CD14-positive monocyte (primary cell): ENCODE measurements around the gene CCDC197. TPM values are rescaled to one million over a fixed set of nuclear protein-coding genes. Genes with fewer than 3 reads are reported as not detected.

Experiments used
- DNase-seq, 3 donors: peaks; one replicate each; pipeline ENCODE4 v3.0.0-alpha.2; 2011 to 2022
- H2AFZ ChIP-seq: 2 replicates; pipeline ENCODE4 v1.6.0; 2012; ENCODE audit warnings: mild to moderate bottlenecking, low read depth, low read length, inconsistent platforms; ENCODE audit not compliant: insufficient read depth, poor library complexity, severe bottlenecking
- H3K27ac ChIP-seq, 2 donors: 1 replicate in 1 of 2; 2 replicates in 1 of 2; pipeline ENCODE4 v1.5.1; 2012 to 2013; ENCODE audit warnings: low read length in 2 of 2, control low read depth in 1 of 2, inconsistent platforms in 1 of 2, low read depth in 1 of 2, mild to moderate bottlenecking in 1 of 2
- H3K27me3 ChIP-seq, 2 donors: one replicate each; pipeline versions ENCODE4 v1.6.0 to v1.6.1; 2011 to 2013; ENCODE audit warnings: low read length in 2 of 2; ENCODE audit not compliant: control insufficient read depth in 2 of 2, insufficient read depth in 2 of 2
- H3K36me3 ChIP-seq, 2 donors: replicated peaks in 1 of 2; 1 replicate in 1 of 2; 2 replicates in 1 of 2; pipeline versions ENCODE4 v1.5.1 to v1.6.1; 2012 to 2013; ENCODE audit warnings: low read length in 2 of 2, control low read depth in 1 of 2, inconsistent platforms in 1 of 2, mild to moderate bottlenecking in 1 of 2; ENCODE audit not compliant: insufficient read depth in 2 of 2, control insufficient read depth in 1 of 2
- H3K4me1 ChIP-seq, 2 donors: 1 replicate in 1 of 2; 2 replicates in 1 of 2; pipeline versions ENCODE4 v1.5.1 to v1.6.1; 2012 to 2013; ENCODE audit warnings: low read length in 2 of 2, control low read depth in 1 of 2, inconsistent platforms in 1 of 2, mild to moderate bottlenecking in 1 of 2, moderate library complexity in 1 of 2; ENCODE audit not compliant: insufficient read depth in 2 of 2, control insufficient read depth in 1 of 2
- H3K4me2 ChIP-seq: replicated peaks from 2 replicates; pipeline ENCODE3; 2012; ENCODE audit warnings: low read length, moderate library complexity, mild to moderate bottlenecking; ENCODE audit not compliant: poor library complexity, severe bottlenecking; ENCODE audit errors: extremely low read depth
- H3K4me3 ChIP-seq, 3 experiments: fragments of 200-600 bp in 1 of 3; sonication (generic) in 1 of 3; replicated peaks in 1 of 3; 1 replicate in 2 of 3; 2 replicates in 1 of 3; pipeline ENCODE4 v1.5.1; 2011 to 2013; ENCODE audit warnings: low read length in 3 of 3, mild to moderate bottlenecking in 3 of 3, control low read depth in 2 of 3, low read depth in 2 of 3, inconsistent platforms in 1 of 3, moderate library complexity in 1 of 3
- H3K79me2 ChIP-seq: 2 replicates; pipeline ENCODE4 v1.6.0; 2012; ENCODE audit warnings: mild to moderate bottlenecking, control low read depth, inconsistent platforms, low read length, moderate library complexity; ENCODE audit not compliant: insufficient read depth
- H3K9ac ChIP-seq: 2 replicates; pipeline ENCODE4 v1.6.0; 2017; ENCODE audit warnings: low read length, mild to moderate bottlenecking; ENCODE audit not compliant: insufficient read depth, poor library complexity, severe bottlenecking
- H3K9me3 ChIP-seq, 2 donors: replicated peaks in 1 of 2; 1 replicate in 1 of 2; 2 replicates in 1 of 2; pipeline versions ENCODE4 v1.5.1 to v1.6.1; 2012 to 2013; ENCODE audit warnings: low read length in 2 of 2, control low read depth in 1 of 2; ENCODE audit not compliant: control insufficient read depth in 1 of 2, insufficient read depth in 1 of 2
- H4K20me1 ChIP-seq: 2 replicates; pipeline ENCODE4 v1.6.0; 2012; ENCODE audit warnings: mild to moderate bottlenecking, low read length, control low read depth, moderate library complexity; ENCODE audit not compliant: insufficient read depth
- H3K27ac Mint-ChIP-seq, 7 donors: one replicate each; pipeline ENCODE4 v1.8.0; 2020; ENCODE audit warnings: mild to moderate bottlenecking in 7 of 7, mixed read lengths in 7 of 7, moderate library complexity in 6 of 7, inconsistent platforms in 2 of 7
- H3K27me3 Mint-ChIP-seq, 3 donors: one replicate each; pipeline ENCODE4 v1.8.0; 2021 to 2022; ENCODE audit warnings: low read depth in 3 of 3, mild to moderate bottlenecking in 3 of 3, mixed read lengths in 3 of 3, moderate library complexity in 3 of 3, inconsistent platforms in 1 of 3
- H3K36me3 Mint-ChIP-seq, 2 donors: one replicate each; pipeline ENCODE4 v1.8.0; 2020; ENCODE audit warnings: mixed read lengths in 2 of 2, inconsistent platforms in 1 of 2, mild to moderate bottlenecking in 1 of 2
- H3K4me1 Mint-ChIP-seq: one replicate; pipeline ENCODE4 v1.8.0; 2020; ENCODE audit warnings: mild to moderate bottlenecking, mixed read lengths
- H3K4me3 Mint-ChIP-seq, 2 donors: one replicate each; pipeline ENCODE4 v1.8.0; 2020; ENCODE audit warnings: mild to moderate bottlenecking in 2 of 2, mixed read lengths in 2 of 2, moderate library complexity in 1 of 2
- H3K9me3 Mint-ChIP-seq, 7 donors: one replicate each; pipeline ENCODE4 v1.8.0; 2020 to 2022; ENCODE audit warnings: mixed read lengths in 7 of 7, mild to moderate bottlenecking in 6 of 7, moderate library complexity in 6 of 7, inconsistent platforms in 2 of 7
- WGBS: methylation state at CpG from one replicate; pipeline ENCODE4 v1.1.5; 2013; ENCODE audit warnings: missing lambda C conversion rate; ENCODE audit not compliant: insufficient coverage; 5-methylcytosine and 5-hydroxymethylcytosine counted together
- intact Hi-C, 2 donors: fragments of 100-400 bp; cut with micrococcal nuclease; formaldehyde crosslinking; loops; one replicate each; pipeline versions ENCODE4 v1.15.0 to v1.15.1; 2023
- polyA plus RNA-seq, 3 donors: library from polyadenylated mRNA; depleted of rRNA in 1 of 3; unstranded in 2 of 3; stranded (reverse) in 1 of 3; fragments of 300-500 nt in 2 of 3; fragments of >200 nt in 1 of 3; fragmentation: Illumina TruSeq in 2 of 3; gene quantifications; 1 replicate in 2 of 3; 2 replicates in 1 of 3; pipeline ENCODE4 v1.2.3, GENCODE V29; 2012 to 2021
- TF ChIP-seq, protein P1 (sequence below): fragments of 200-600 bp; IDR thresholded peaks from one replicate; pipeline ENCODE4 v1.8.0; 2022; ENCODE audit warnings: antibody characterized with exemption, mild to moderate bottlenecking

CCDC197 gene
- polyA plus RNA-seq, 3 donors, result not detected

DNA sequence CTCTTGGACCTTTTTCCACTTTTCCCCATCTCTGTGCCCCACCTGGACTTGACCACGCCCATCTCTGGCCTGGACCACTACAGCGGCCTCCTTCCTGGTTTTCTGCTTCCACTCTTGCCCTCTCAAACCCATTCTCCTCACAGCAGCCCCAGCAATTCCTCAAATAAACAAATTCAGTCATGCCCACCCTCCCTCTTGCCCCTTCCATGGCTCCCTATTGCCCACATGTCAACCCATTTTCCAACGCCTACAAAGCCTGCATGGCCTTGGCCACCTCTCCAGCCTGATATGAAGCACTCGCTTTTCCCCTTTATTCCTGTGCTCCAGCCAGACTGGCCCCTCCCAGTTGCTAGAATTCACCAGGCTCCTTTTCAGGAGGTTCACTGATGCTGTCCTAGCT, 23.2 kb downstream of the CCDC197 start:
- Histone ChIP-seq H3K27me3 (no peaks in the 10 kb centered on the region), H3K79me2 (no peaks in the 10 kb centered on the region), H3K9ac (no peak overlapping the region), H3K4me1 (no peaks in the 10 kb centered on the region), H3K4me2 (no peak overlapping the region), H3K9me3 (no peaks in the 10 kb centered on the region), H4K20me1 (no peaks in the 10 kb centered on the region), H3K27ac (no peak overlapping the region), H3K36me3 (no peaks in the 10 kb centered on the region), H2AFZ (no peak overlapping the region), H3K4me3 (no peak overlapping the region)
- Mint-ChIP-seq H3K27ac (no peak overlapping the region), H3K4me1 (peaks cover 9% of the 10 kb centered on the region), H3K9me3 (no peaks in the 10 kb centered on the region), H3K4me3 (no peak overlapping the region), H3K36me3 (no peaks in the 10 kb centered on the region), H3K27me3 (peaks cover 2 to 10% (median 3%) of the 10 kb centered on the region in 3 donors)
- no peak for DNase-seq
- intact Hi-C loops, result no loop called here
- 94% methylated on average over 4 of the region's 4 CpGs for WGBS
- TF ChIP-seq, protein P1, sequence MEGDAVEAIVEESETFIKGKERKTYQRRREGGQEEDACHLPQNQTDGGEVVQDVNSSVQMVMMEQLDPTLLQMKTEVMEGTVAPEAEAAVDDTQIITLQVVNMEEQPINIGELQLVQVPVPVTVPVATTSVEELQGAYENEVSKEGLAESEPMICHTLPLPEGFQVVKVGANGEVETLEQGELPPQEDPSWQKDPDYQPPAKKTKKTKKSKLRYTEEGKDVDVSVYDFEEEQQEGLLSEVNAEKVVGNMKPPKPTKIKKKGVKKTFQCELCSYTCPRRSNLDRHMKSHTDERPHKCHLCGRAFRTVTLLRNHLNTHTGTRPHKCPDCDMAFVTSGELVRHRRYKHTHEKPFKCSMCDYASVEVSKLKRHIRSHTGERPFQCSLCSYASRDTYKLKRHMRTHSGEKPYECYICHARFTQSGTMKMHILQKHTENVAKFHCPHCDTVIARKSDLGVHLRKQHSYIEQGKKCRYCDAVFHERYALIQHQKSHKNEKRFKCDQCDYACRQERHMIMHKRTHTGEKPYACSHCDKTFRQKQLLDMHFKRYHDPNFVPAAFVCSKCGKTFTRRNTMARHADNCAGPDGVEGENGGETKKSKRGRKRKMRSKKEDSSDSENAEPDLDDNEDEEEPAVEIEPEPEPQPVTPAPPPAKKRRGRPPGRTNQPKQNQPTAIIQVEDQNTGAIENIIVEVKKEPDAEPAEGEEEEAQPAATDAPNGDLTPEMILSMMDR, result no peak

DNA sequence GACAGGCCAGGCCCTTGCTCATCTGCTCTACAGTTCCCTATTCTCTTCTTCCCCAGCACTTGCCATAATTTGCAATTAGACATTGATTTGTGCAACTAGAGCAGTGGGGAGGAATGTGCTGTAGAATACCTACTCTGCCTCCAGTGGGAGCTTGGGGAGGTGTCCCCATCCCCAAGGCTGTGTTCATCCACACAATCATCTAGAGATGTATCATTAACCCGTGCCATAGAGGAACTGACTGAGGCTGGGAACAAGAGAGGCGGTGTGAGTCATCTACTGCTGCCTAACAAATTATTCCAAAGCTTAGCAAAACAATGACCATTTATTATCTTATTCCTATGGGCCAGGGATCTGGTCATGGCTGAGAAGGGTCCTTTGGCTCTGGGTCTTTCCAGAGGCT, 23.9 kb downstream of the CCDC197 start:
- Histone ChIP-seq H3K79me2 (no peaks in the 10 kb centered on the region), H3K27me3 (no peaks in the 10 kb centered on the region), H3K36me3 (no peaks in the 10 kb centered on the region), H3K9me3 (no peaks in the 10 kb centered on the region), H2AFZ (no peak overlapping the region), H4K20me1 (no peaks in the 10 kb centered on the region), H3K9ac (no peak overlapping the region), H3K4me2 (no peak overlapping the region), H3K27ac (no peak overlapping the region), H3K4me3 (no peak overlapping the region), H3K4me1 (peaks cover 4 to 5% of the 10 kb centered on the region in 2 donors)
- DNase-seq, result peak; percentile 32 to 69 (median 34)
- intact Hi-C loops, result no loop called here
- no peaks in the 10 kb centered on the region for H3K36me3 Mint-ChIP-seq
- H3K27ac Mint-ChIP-seq, result no peak overlapping the region
- H3K4me3 Mint-ChIP-seq, result no peak overlapping the region
- H3K27me3 Mint-ChIP-seq, result peaks cover 2 to 10% (median 3%) of the 10 kb centered on the region in 3 donors
- no peaks in the 10 kb centered on the region for H3K9me3 Mint-ChIP-seq
- H3K4me1 Mint-ChIP-seq, result peaks cover 14% of the 10 kb centered on the region
- WGBS, result no CpG with 5 or more reads among the region's 2 CpGs
- TF ChIP-seq, protein P1, result no peak
